Adrenal gland (tissue), 5 donors: Measurements from ENCODE around the gene TEKT5.

ENCODE experiments used
- CTCF ChIP-seq, 6 experiments: fragments of 450-650 bp in 4 of 6; fragments of 200-600 bp in 2 of 6; sonication (generic) in 1 of 6; IDR thresholded peaks; 1 replicate in 5 of 6; 2 replicates in 1 of 6; pipeline versions ENCODE4 v1.5.1 to v1.8.0; 2016 to 2021; ENCODE audit warnings: antibody characterized with exemption in 6 of 6, mild to moderate bottlenecking in 2 of 6, moderate library complexity in 1 of 6
- POLR2A ChIP-seq, 2 donors: fragments of 450-650 bp; IDR thresholded peaks; one replicate each; pipeline ENCODE4 v1.6.1; 2017; ENCODE audit warnings: antibody characterized with exemption in 2 of 2, mild to moderate bottlenecking in 2 of 2, moderate library complexity in 1 of 2
- donor health status: DM: no; HTN: no; CAD: no.

GRCh38 chr16:10597187-10597601, 97.5 kb downstream of the TEKT5 start:
- no peak for TF ChIP-seq CTCF (IDR thresholded peaks at IDR 0.05)
- no peak for TF ChIP-seq POLR2A (IDR thresholded peaks at IDR 0.05)
